ENCODE results near the gene DUS3L.
"Not testable (repeated sequence)": the region's sequence is repeated elsewhere in the genome, so short reads cannot be mapped to it uniquely, and the experiment has no call there.

Gene DUS3L

GRCh38 chr19:5786593-5787408 lies 4.2 kb downstream of the DUS3L start:
- no peaks in the 10 kb centered on the region for H3K27me3 ChIP-seq (ENCODE audit: control insufficient read depth in 5 of 5, insufficient read depth in 4 of 5, low read length in 5 of 5)
- H3K4me1 ChIP-seq (ENCODE audit: control insufficient read depth in 5 of 5, insufficient read depth in 5 of 5, low read length in 5 of 5), result peaks cover 3 to 15% (median 7%) of the 10 kb centered on the region in 5 donors
- no peak overlapping the region for H3K4me3 ChIP-seq (ENCODE audit: low read depth in 1 of 5, low read length in 5 of 5)
- peaks cover 0 to 62% (median 59%) of the 10 kb centered on the region in 5 donors for H3K36me3 ChIP-seq (ENCODE audit: control insufficient read depth in 5 of 5, insufficient read depth in 5 of 5, low read length in 5 of 5)
- no peak overlapping the region for H3K27ac ChIP-seq (ENCODE audit: low read depth, low read length)
- H3K9ac ChIP-seq (ENCODE audit: low read length in 5 of 5), result no peak overlapping the region
- no peaks in the 10 kb centered on the region for H3K9me3 ChIP-seq (ENCODE audit: control insufficient read depth in 5 of 5, low read length in 5 of 5)

GRCh38 chr19:5785423-5785822 lies 5.5 kb downstream of the DUS3L start:
- Histone ChIP-seq H3K4me1 (ENCODE audit: control insufficient read depth in 5 of 5, insufficient read depth in 5 of 5, low read length in 5 of 5) (peaks cover 3 to 7% (median 7%) of the 10 kb centered on the region in 5 donors), H3K27ac (ENCODE audit: low read depth, low read length) (no peak overlapping the region), H3K9ac (ENCODE audit: low read length in 5 of 5) (no peak overlapping the region), H3K4me3 (ENCODE audit: low read depth in 1 of 5, low read length in 5 of 5) (no peak overlapping the region), H3K36me3 (ENCODE audit: control insufficient read depth in 5 of 5, insufficient read depth in 5 of 5, low read length in 5 of 5) (peaks cover 0 to 62% (median 59%) of the 10 kb centered on the region in 5 donors), H3K27me3 (ENCODE audit: control insufficient read depth in 5 of 5, insufficient read depth in 4 of 5, low read length in 5 of 5) (no peaks in the 10 kb centered on the region), H3K9me3 (ENCODE audit: control insufficient read depth in 5 of 5, low read length in 5 of 5) (no peaks in the 10 kb centered on the region)

GRCh38 chr19:5784581-5785147 lies 6.3 kb downstream of the DUS3L start, which contains the start of gene PRR22:
Gene PRR22, minus strand, starts transcription at chr19:5784746. Its CDS starts 86 bp downstream, at chr19:5784660.
- Histone ChIP-seq H3K4me1 (ENCODE audit: control insufficient read depth in 5 of 5, insufficient read depth in 5 of 5, low read length in 5 of 5) (no peaks in the 10 kb centered on the region), H3K27ac (ENCODE audit: low read depth, low read length) (no peak within 1 kb of the TSS), H3K4me3 (ENCODE audit: low read depth in 1 of 5, low read length in 5 of 5) (no peak within 1 kb of the TSS), H3K36me3 (ENCODE audit: control insufficient read depth in 5 of 5, insufficient read depth in 5 of 5, low read length in 5 of 5) (peaks cover 0 to 59% (median 54%) of the 10 kb centered on the region in 5 donors), H3K27me3 (ENCODE audit: control insufficient read depth in 5 of 5, insufficient read depth in 4 of 5, low read length in 5 of 5) (no peaks in the 10 kb centered on the region), H3K9me3 (ENCODE audit: control insufficient read depth in 5 of 5, low read length in 5 of 5) (no peaks in the 10 kb centered on the region), H3K9ac (ENCODE audit: low read length in 5 of 5) (no peak within 1 kb of the TSS)

GRCh38 chr19:5782945-5783919 lies 7.7 kb downstream of the DUS3L start:
- no peaks in the 10 kb centered on the region for H3K27me3 ChIP-seq (ENCODE audit: control insufficient read depth in 5 of 5, insufficient read depth in 4 of 5, low read length in 5 of 5)
- H3K9me3 ChIP-seq (ENCODE audit: control insufficient read depth in 5 of 5, low read length in 5 of 5), result no peaks in the 10 kb centered on the region
- H3K27ac ChIP-seq (ENCODE audit: low read depth, low read length), result no peak overlapping the region
- no peaks in the 10 kb centered on the region for H3K4me1 ChIP-seq (ENCODE audit: control insufficient read depth in 5 of 5, insufficient read depth in 5 of 5, low read length in 5 of 5)
- H3K36me3 ChIP-seq (ENCODE audit: control insufficient read depth in 5 of 5, insufficient read depth in 5 of 5, low read length in 5 of 5), result peaks cover 0 to 45% (median 42%) of the 10 kb centered on the region in 5 donors
- H3K9ac ChIP-seq (ENCODE audit: low read length in 5 of 5), result no peak overlapping the region
- no peak overlapping the region for H3K4me3 ChIP-seq (ENCODE audit: low read depth in 1 of 5, low read length in 5 of 5)

- Histone ChIP-seq H3K36me3 (ENCODE audit: control insufficient read depth in 5 of 5, insufficient read depth in 5 of 5, low read length in 5 of 5) (peaks cover 0 to 36% (median 33%) of the 10 kb centered on the region in 5 donors), H3K9me3 (ENCODE audit: control insufficient read depth in 5 of 5, low read length in 5 of 5) (no peaks in the 10 kb centered on the region), H3K27me3 (ENCODE audit: control insufficient read depth in 5 of 5, insufficient read depth in 4 of 5, low read length in 5 of 5) (no peaks in the 10 kb centered on the region), H3K4me1 (ENCODE audit: control insufficient read depth in 5 of 5, insufficient read depth in 5 of 5, low read length in 5 of 5) (no peaks in the 10 kb centered on the region), H3K27ac (ENCODE audit: low read depth, low read length) (no peak overlapping the region), H3K4me3 (ENCODE audit: low read depth in 1 of 5, low read length in 5 of 5) (no peak overlapping the region), H3K9ac (ENCODE audit: low read length in 5 of 5) (no peak overlapping the region)
Measured at GRCh38 chr19:5782322-5782721, 8.6 kb downstream of the DUS3L start.

- not testable (repeated sequence) for H3K9ac ChIP-seq (ENCODE audit: low read length in 5 of 5); H3K27ac ChIP-seq (ENCODE audit: low read depth, low read length); H3K27me3 ChIP-seq (ENCODE audit: control insufficient read depth in 5 of 5, insufficient read depth in 4 of 5, low read length in 5 of 5); H3K4me1 ChIP-seq (ENCODE audit: control insufficient read depth in 5 of 5, insufficient read depth in 5 of 5, low read length in 5 of 5); H3K9me3 ChIP-seq (ENCODE audit: control insufficient read depth in 5 of 5, low read length in 5 of 5); H3K4me3 ChIP-seq (ENCODE audit: low read depth in 1 of 5, low read length in 5 of 5)
- H3K36me3 ChIP-seq (ENCODE audit: control insufficient read depth in 5 of 5, insufficient read depth in 5 of 5, low read length in 5 of 5), result peaks cover 0 to 22% (median 19%) of the 10 kb centered on the region in 5 donors
Measured at GRCh38 chr19:5780916-5781315, 10.0 kb downstream of the DUS3L start.

GRCh38 chr19:5778402-5778801 lies 12.6 kb downstream of the DUS3L start:
- no peaks in the 10 kb centered on the region for H3K9me3 ChIP-seq (ENCODE audit: control insufficient read depth in 5 of 5, low read length in 5 of 5)
- no peak overlapping the region for H3K4me3 ChIP-seq (ENCODE audit: low read depth in 1 of 5, low read length in 5 of 5)
- no peaks in the 10 kb centered on the region for H3K27me3 ChIP-seq (ENCODE audit: control insufficient read depth in 5 of 5, insufficient read depth in 4 of 5, low read length in 5 of 5)
- no peaks in the 10 kb centered on the region for H3K4me1 ChIP-seq (ENCODE audit: control insufficient read depth in 5 of 5, insufficient read depth in 5 of 5, low read length in 5 of 5)
- no peak overlapping the region for H3K27ac ChIP-seq (ENCODE audit: low read depth, low read length)
- no peaks in the 10 kb centered on the region for H3K36me3 ChIP-seq (ENCODE audit: control insufficient read depth in 5 of 5, insufficient read depth in 5 of 5, low read length in 5 of 5)
- no peak overlapping the region for H3K9ac ChIP-seq (ENCODE audit: low read length in 5 of 5)

GRCh38 chr19:5775668-5776309 lies 15.2 kb downstream of the DUS3L start:
- no peaks in the 10 kb centered on the region for H3K9me3 ChIP-seq (ENCODE audit: control insufficient read depth in 5 of 5, low read length in 5 of 5)
- no peaks in the 10 kb centered on the region for H3K4me1 ChIP-seq (ENCODE audit: control insufficient read depth in 5 of 5, insufficient read depth in 5 of 5, low read length in 5 of 5)
- peaks cover 0 to 5% (median 0%) of the 10 kb centered on the region in 5 donors for H3K27me3 ChIP-seq (ENCODE audit: control insufficient read depth in 5 of 5, insufficient read depth in 4 of 5, low read length in 5 of 5)
- no peaks in the 10 kb centered on the region for H3K36me3 ChIP-seq (ENCODE audit: control insufficient read depth in 5 of 5, insufficient read depth in 5 of 5, low read length in 5 of 5)
- H3K4me3 ChIP-seq (ENCODE audit: low read depth in 1 of 5, low read length in 5 of 5), result no peak overlapping the region
- H3K27ac ChIP-seq (ENCODE audit: low read depth, low read length), result no peak overlapping the region
- H3K9ac ChIP-seq (ENCODE audit: low read length in 5 of 5), result no peak overlapping the region

GRCh38 chr19:5774921-5775320 lies 16.0 kb downstream of the DUS3L start:
- no peak overlapping the region for H3K27ac ChIP-seq (ENCODE audit: low read depth, low read length)
- no peak overlapping the region for H3K9ac ChIP-seq (ENCODE audit: low read length in 5 of 5)
- H3K36me3 ChIP-seq (ENCODE audit: control insufficient read depth in 5 of 5, insufficient read depth in 5 of 5, low read length in 5 of 5), result no peaks in the 10 kb centered on the region
- peaks cover 0 to 5% (median 0%) of the 10 kb centered on the region in 5 donors for H3K27me3 ChIP-seq (ENCODE audit: control insufficient read depth in 5 of 5, insufficient read depth in 4 of 5, low read length in 5 of 5)
- no peak overlapping the region for H3K4me3 ChIP-seq (ENCODE audit: low read depth in 1 of 5, low read length in 5 of 5)
- H3K9me3 ChIP-seq (ENCODE audit: control insufficient read depth in 5 of 5, low read length in 5 of 5), result no peaks in the 10 kb centered on the region
- H3K4me1 ChIP-seq (ENCODE audit: control insufficient read depth in 5 of 5, insufficient read depth in 5 of 5, low read length in 5 of 5), result no peaks in the 10 kb centered on the region
